Gastrocnemius medialis (tissue), 4 donors: ENCODE data around the gene ACSL1. TPM values are rescaled to one million over a fixed set of nuclear protein-coding genes. Genes with fewer than 3 reads are reported as not detected.

Experiments used
- ATAC-seq, 2 donors: fragments of 150-250 bp; one replicate each; pipeline ENCODE4 v1.9.1; 2016
- DNase-seq, 2 donors: peaks; one replicate each; pipeline ENCODE4 v3.0.0-alpha.2; 2019
- H3K27ac ChIP-seq, 4 donors: fragments of 200-600 bp; sonication (generic); 1 replicate in 1 of 4; 2 replicates in 3 of 4; pipeline ENCODE4 v1.5.1; 2016 to 2018; ENCODE audit warnings: mild to moderate bottlenecking in 2 of 4, moderate library complexity in 1 of 4
- H3K27me3 ChIP-seq, 3 donors: fragments of 200-600 bp; sonication (generic) in 2 of 3; 1 replicate in 1 of 3; 2 replicates in 2 of 3; pipeline versions ENCODE4 v1.5.1 to v1.6.0; 2016 to 2019; ENCODE audit warnings: mild to moderate bottlenecking in 1 of 3, moderate library complexity in 1 of 3
- H3K36me3 ChIP-seq, 2 donors: fragments of 200-600 bp; sonication (generic) in 1 of 2; one replicate each; pipeline ENCODE4 v1.5.1; 2017 to 2018
- H3K4me1 ChIP-seq, 2 donors: fragments of 200-600 bp; sonication (generic) in 1 of 2; one replicate each; pipeline ENCODE4 v1.5.1; 2016 to 2017; ENCODE audit warnings: mild to moderate bottlenecking in 2 of 2
- H3K4me3 ChIP-seq, 4 donors: fragments of 200-600 bp; sonication (generic) in 3 of 4; 1 replicate in 1 of 4; 2 replicates in 3 of 4; pipeline ENCODE4 v1.5.1; 2016 to 2019; ENCODE audit warnings: mild to moderate bottlenecking in 2 of 4
- H3K9me3 ChIP-seq, 3 donors: fragments of 200-600 bp; sonication (generic) in 2 of 3; 1 replicate in 1 of 3; 2 replicates in 2 of 3; pipeline ENCODE4 v1.5.1; 2016 to 2019
- POLR2A ChIP-seq, 2 donors: fragments of 450-650 bp; IDR thresholded peaks; one replicate each; pipeline ENCODE4 v1.6.1; 2017; ENCODE audit warnings: antibody characterized with exemption in 2 of 2, mild to moderate bottlenecking in 2 of 2, moderate library complexity in 2 of 2
- in situ Hi-C, 4 donors: fragments of 200-750 bp; cut with MboI; loops; one replicate each; pipeline versions ENCODE4 v1.15.0 to v1.8.0; 2017; ENCODE audit warnings: low sequenced_read_pairs in 4 of 4
- intact Hi-C: fragments of 100-400 bp; cut with DNase I; formaldehyde crosslinking; loops from one replicate; pipeline ENCODE4 v1.15.1; 2023; ENCODE audit warnings: low total_unique reads
- total RNA-seq, 4 donors: library from RNA; depleted of rRNA; stranded (reverse); fragments of >200 nt; gene quantifications; one replicate each; pipeline versions ENCODE4 v1.1.0 to v1.2.3, GENCODE V29; 2016
- TF ChIP-seq, protein P1 (sequence below), 5 experiments: fragments of 450-650 bp in 3 of 5; fragments of 200-600 bp in 2 of 5; sonication (generic) in 2 of 5; IDR thresholded peaks in 4 of 5; conservative IDR thresholded peaks in 1 of 5; 1 replicate in 4 of 5; 2 replicates in 1 of 5; pipeline ENCODE4 v1.5.1; 2016 to 2019; ENCODE audit warnings: antibody characterized with exemption in 5 of 5, mild to moderate bottlenecking in 3 of 5, moderate library complexity in 3 of 5

Gene ACSL1
- total RNA-seq, 4 donors from 2014 or later: 591 to 2,181 (median 1,316) TPM

DNA sequence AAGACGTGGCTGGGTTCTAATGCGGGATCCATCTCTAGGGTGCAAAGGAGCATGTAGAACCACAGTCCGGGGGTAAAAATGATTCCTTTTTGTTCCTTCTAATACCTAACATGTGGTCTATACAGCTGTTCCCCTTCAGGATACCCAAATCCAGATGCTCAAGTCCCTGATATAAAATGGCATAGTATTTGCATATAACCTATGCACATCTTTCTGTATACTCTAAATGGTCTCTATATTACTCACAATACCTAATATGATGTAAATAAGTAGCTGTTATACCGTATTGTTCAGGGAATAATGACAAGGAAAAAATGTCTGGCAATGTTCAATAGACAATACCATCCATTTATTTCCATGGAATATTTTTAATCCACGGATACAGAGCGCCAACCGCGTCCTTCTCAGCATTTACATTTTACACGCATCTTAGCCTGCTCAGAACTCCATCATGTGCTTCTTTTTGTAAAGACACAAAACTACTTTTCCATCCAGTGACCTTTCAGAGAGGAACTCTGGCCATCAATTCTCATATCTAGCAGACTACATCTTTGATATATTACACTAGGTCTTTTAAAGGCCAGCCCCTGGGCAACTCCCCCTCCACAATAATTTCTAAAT lies 31.9 kb downstream of the ACSL1 start:
- intact Hi-C loops (loop anchor here (1.0 to 5.0 kb wide), 4 partner anchors 9 to 42 kb away; no protein-coding TSS in a partner anchor), in situ Hi-C loops (no loop called here)
- TF ChIP-seq, protein P1, sequence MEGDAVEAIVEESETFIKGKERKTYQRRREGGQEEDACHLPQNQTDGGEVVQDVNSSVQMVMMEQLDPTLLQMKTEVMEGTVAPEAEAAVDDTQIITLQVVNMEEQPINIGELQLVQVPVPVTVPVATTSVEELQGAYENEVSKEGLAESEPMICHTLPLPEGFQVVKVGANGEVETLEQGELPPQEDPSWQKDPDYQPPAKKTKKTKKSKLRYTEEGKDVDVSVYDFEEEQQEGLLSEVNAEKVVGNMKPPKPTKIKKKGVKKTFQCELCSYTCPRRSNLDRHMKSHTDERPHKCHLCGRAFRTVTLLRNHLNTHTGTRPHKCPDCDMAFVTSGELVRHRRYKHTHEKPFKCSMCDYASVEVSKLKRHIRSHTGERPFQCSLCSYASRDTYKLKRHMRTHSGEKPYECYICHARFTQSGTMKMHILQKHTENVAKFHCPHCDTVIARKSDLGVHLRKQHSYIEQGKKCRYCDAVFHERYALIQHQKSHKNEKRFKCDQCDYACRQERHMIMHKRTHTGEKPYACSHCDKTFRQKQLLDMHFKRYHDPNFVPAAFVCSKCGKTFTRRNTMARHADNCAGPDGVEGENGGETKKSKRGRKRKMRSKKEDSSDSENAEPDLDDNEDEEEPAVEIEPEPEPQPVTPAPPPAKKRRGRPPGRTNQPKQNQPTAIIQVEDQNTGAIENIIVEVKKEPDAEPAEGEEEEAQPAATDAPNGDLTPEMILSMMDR (IDR thresholded peaks at IDR 0.05 in 4 of 5, conservative IDR thresholded peaks at IDR 0.05 in 1 of 5): no peak
- no peak for TF ChIP-seq POLR2A (IDR thresholded peaks at IDR 0.05)
- ATAC-seq (no peak), DNase-seq (no peak)
- Histone ChIP-seq H3K4me1 (peaks cover 80 to 84% of the 10 kb centered on the region in 2 donors), H3K4me3 (peak overlapping the region in 3 of 4 donors; percentile 9 to 32 (median 15)), H3K36me3 (peaks cover 0 to 43% of the 10 kb centered on the region in 2 donors), H3K9me3 (no peaks in the 10 kb centered on the region), H3K27me3 (no peaks in the 10 kb centered on the region), H3K27ac (peak overlapping the region; percentile 97 to 100 (median 98))

- intact Hi-C loops: loop anchor here (1.0 to 5.0 kb wide), 3 partner anchors 18 to 41 kb away; no protein-coding TSS in a partner anchor
- TF ChIP-seq, protein P1 (IDR thresholded peaks at IDR 0.05 in 4 of 5, conservative IDR thresholded peaks at IDR 0.05 in 1 of 5): no peak
- TF ChIP-seq POLR2A (IDR thresholded peaks at IDR 0.05): peak in 1 of 2 donors; percentile 52
- in situ Hi-C loops: no loop called here
- Histone ChIP-seq H3K9me3 (no peaks in the 10 kb centered on the region), H3K4me1 (peaks cover 76 to 79% of the 10 kb centered on the region in 2 donors), H3K36me3 (peaks cover 2 to 43% of the 10 kb centered on the region in 2 donors), H3K4me3 (peak overlapping the region; percentile 15 to 33 (median 28)), H3K27me3 (no peaks in the 10 kb centered on the region), H3K27ac (peak overlapping the region; percentile 97 to 100 (median 98))
- ATAC-seq: peak; percentile 83 to 87
- peak; percentile 85 to 86 for DNase-seq
These were observed 32.7 kb downstream of the ACSL1 start for GRCh38 chr4:184792950-184793555.

GRCh38 chr4:184792334-184792733 lies 33.4 kb downstream of the ACSL1 start:
- Histone ChIP-seq H3K4me1 (peaks cover 68 to 77% of the 10 kb centered on the region in 2 donors), H3K4me3 (peak overlapping the region; percentile 9 to 33 (median 18)), H3K27me3 (no peaks in the 10 kb centered on the region), H3K9me3 (no peaks in the 10 kb centered on the region), H3K36me3 (peaks cover 5 to 43% of the 10 kb centered on the region in 2 donors), H3K27ac (peak overlapping the region; percentile 97 to 100 (median 98))
- DNase-seq (peak in 1 of 2 donors; percentile 62), ATAC-seq (peak; percentile 47 to 51)
- intact Hi-C loops: loop anchor here (5.0 kb wide), 1 partner anchor 40 kb away; no protein-coding TSS in a partner anchor
- in situ Hi-C loops: no loop called here
- peak; percentile 59 to 64 for TF ChIP-seq POLR2A (IDR thresholded peaks at IDR 0.05)
- TF ChIP-seq, protein P1 (IDR thresholded peaks at IDR 0.05 in 4 of 5, conservative IDR thresholded peaks at IDR 0.05 in 1 of 5): no peak

DNA sequence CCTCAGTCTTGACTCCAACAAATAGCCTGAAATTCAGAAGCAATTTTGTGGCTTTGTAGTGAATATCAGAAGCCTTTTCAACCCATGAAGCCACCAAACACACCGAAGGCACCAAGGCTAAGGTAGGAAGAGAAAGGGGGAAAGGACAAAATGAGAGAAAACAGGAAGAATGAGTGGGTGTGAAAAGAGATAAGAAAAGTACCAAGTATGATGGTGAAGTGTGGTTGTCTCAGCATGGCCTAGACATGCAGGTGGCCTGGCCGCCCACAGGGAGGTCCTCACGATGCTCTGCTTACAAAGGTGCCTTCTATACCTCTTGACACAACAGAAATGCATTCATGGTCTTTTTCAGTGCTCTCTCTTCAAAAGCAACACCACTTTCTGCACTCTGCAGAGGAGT lies 34.9 kb downstream of the ACSL1 start:
- Histone ChIP-seq H3K36me3 (peaks cover 5 to 51% of the 10 kb centered on the region in 2 donors), H3K4me1 (peaks cover 58 to 62% of the 10 kb centered on the region in 2 donors), H3K4me3 (no peak overlapping the region), H3K27me3 (no peaks in the 10 kb centered on the region), H3K27ac (peak overlapping the region; percentile 97 to 100 (median 98)), H3K9me3 (no peaks in the 10 kb centered on the region)
- no peak for TF ChIP-seq POLR2A (IDR thresholded peaks at IDR 0.05)
- TF ChIP-seq, protein P1 (IDR thresholded peaks at IDR 0.05 in 4 of 5, conservative IDR thresholded peaks at IDR 0.05 in 1 of 5): no peak
- intact Hi-C loops: loop anchor here (5.0 kb wide), 1 partner anchor 39 kb away; no protein-coding TSS in a partner anchor
- DNase-seq: no peak
- in situ Hi-C loops: no loop called here
- no peak for ATAC-seq
